Stimulated activated effector memory CD8-positive, alpha-beta T cell treated with anti-CD3 and anti-CD28 coated beads, Interleukin-12 subunit alpha, Interleukin-12 subunit beta, amount 100 ng/mL, for 72 hours (primary cell): ENCODE results near the gene MMP17.
A peak's percentile ranks its signal among the peaks of the same experiment; 100 is the strongest.

Experiments used
- ATAC-seq: fragments of 150-1000 bp; cut with Tn5 transposase; 2 replicates; pipeline ENCODE4 v1.10.0; 2021
- DNase-seq, 2 donors: peaks; one replicate each; pipeline ENCODE4 v3.0.0; 2021 to 2022; ENCODE audit warnings: low spot score in 2 of 2
- H3K27ac Mint-ChIP-seq: one replicate; pipeline ENCODE4 v1.8.0; 2022; ENCODE audit warnings: mild to moderate bottlenecking, mixed read lengths
- H3K36me3 Mint-ChIP-seq: one replicate; pipeline ENCODE4 v1.8.0; 2022; ENCODE audit warnings: mild to moderate bottlenecking, mixed read lengths
- H3K4me1 Mint-ChIP-seq: one replicate; pipeline ENCODE4 v1.8.0; 2022; ENCODE audit warnings: mixed read lengths
- H3K4me3 Mint-ChIP-seq: one replicate; pipeline ENCODE4 v1.8.0; 2022; ENCODE audit warnings: mild to moderate bottlenecking, mixed read lengths
- H3K9me3 Mint-ChIP-seq: one replicate; pipeline ENCODE4 v1.8.0; 2022; ENCODE audit warnings: mixed read lengths

MMP17 gene

GRCh38 chr12:131815131-131815530 is 13.1 kb upstream of the MMP17 start:
- DNase-seq (no peak), ATAC-seq (no peak)
- Mint-ChIP-seq H3K4me1 (no peaks in the 10 kb centered on the region), H3K9me3 (peaks cover 5% of the 10 kb centered on the region), H3K36me3 (no peaks in the 10 kb centered on the region), H3K27ac (no peak overlapping the region), H3K4me3 (no peak overlapping the region)

GRCh38 chr12:131816495-131816894 is 11.7 kb upstream of the MMP17 start:
- Mint-ChIP-seq H3K9me3 (peaks cover 5% of the 10 kb centered on the region), H3K4me1 (no peaks in the 10 kb centered on the region), H3K27ac (no peak overlapping the region), H3K4me3 (no peak overlapping the region), H3K36me3 (no peaks in the 10 kb centered on the region)
- ATAC-seq (no peak), DNase-seq (no peak)

GRCh38 chr12:131817241-131817640 is 11.0 kb upstream of the MMP17 start:
- no peaks in the 10 kb centered on the region for H3K4me1 Mint-ChIP-seq
- peaks cover 5% of the 10 kb centered on the region for H3K9me3 Mint-ChIP-seq
- no peak for ATAC-seq
- H3K27ac Mint-ChIP-seq: no peak overlapping the region
- DNase-seq: no peak
- no peaks in the 10 kb centered on the region for H3K36me3 Mint-ChIP-seq
- no peak overlapping the region for H3K4me3 Mint-ChIP-seq

GRCh38 chr12:131818821-131819585 is 9.2 kb upstream of the MMP17 start:
- no peaks in the 10 kb centered on the region for H3K36me3 Mint-ChIP-seq
- H3K4me3 Mint-ChIP-seq: no peak overlapping the region
- no peak overlapping the region for H3K27ac Mint-ChIP-seq
- no peaks in the 10 kb centered on the region for H3K9me3 Mint-ChIP-seq
- no peak for DNase-seq
- H3K4me1 Mint-ChIP-seq: no peaks in the 10 kb centered on the region
- ATAC-seq: no peak

DNA sequence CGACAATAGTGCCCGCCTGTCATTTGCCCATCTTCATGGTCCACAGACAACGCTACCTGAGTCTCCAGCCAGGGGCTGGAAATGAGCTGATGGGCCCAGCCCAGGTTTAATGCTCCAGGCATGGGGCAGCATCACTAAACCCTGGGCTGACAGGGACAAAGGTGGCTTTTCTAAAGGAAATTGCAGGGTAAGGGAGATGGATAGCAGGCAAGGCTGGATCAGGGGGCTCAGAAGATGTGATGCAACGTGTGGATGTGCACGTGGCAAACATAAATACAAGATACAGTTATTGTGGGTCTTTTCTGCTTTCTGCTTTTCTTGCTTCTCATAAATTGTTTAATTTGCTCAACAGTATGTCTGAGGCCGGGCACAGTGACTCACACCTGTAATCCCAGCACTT is 3.7 kb upstream of the MMP17 start:
- H3K36me3 Mint-ChIP-seq: no peaks in the 10 kb centered on the region
- DNase-seq (no peak), ATAC-seq (no peak)
- H3K4me1 Mint-ChIP-seq: peaks cover 5% of the 10 kb centered on the region
- no peak overlapping the region for H3K4me3 Mint-ChIP-seq
- H3K9me3 Mint-ChIP-seq: no peaks in the 10 kb centered on the region
- no peak overlapping the region for H3K27ac Mint-ChIP-seq

- no peaks in the 10 kb centered on the region for H3K9me3 Mint-ChIP-seq
- ATAC-seq (no peak), DNase-seq (no peak)
These were observed 2.9 kb upstream of the MMP17 start for GRCh38 chr12:131825146-131825892.

DNA sequence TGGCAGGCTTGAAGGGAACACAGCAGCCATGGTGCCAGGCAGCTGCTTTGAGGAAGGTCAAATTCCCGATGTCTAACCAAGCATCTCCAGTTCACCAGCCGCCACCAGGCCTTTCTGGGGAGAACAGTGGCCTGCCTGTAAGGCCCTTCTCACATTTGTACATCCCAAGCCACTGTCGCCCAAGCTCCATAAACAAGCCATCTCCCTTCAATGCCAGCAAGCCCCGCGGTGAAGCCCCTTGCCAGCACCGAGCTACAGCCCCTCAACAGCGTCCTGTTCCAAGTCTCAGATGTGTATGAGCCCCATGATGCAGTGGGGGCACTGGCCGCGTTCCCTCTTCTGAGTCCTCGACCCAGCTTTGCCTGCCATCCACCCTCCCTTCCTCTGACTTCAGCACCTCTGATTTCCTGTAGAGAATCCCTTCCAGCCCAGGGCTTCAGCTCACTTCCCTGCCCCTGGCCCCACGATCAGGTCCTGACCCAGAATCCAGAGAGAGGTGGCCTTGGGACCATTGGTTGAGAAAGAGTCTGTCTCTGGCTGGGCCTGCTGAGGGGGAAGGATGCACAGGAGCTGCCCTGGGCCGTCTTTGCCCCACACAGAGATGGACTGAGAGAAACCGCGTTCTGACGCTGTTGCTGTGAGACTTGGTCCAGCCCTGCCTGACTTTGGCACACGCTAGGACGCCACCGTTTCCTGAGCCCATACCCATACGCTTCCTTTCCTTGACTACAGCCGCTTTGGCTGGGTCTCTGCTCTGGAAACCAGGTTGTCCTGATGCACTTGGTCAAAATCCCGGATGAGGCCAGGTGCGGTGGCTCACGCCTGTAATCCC is 1.9 kb upstream of the MMP17 start:
- Mint-ChIP-seq H3K36me3 (no peaks in the 10 kb centered on the region), H3K9me3 (no peaks in the 10 kb centered on the region), H3K4me1 (peaks cover 7% of the 10 kb centered on the region)

More at GRCh38 chr12:131825146-131825892, 2.9 kb upstream of the MMP17 start:
- Mint-ChIP-seq H3K4me3 (no peak overlapping the region), H3K4me1 (peaks cover 7% of the 10 kb centered on the region), H3K36me3 (no peaks in the 10 kb centered on the region), H3K27ac (no peak overlapping the region)

DNA sequence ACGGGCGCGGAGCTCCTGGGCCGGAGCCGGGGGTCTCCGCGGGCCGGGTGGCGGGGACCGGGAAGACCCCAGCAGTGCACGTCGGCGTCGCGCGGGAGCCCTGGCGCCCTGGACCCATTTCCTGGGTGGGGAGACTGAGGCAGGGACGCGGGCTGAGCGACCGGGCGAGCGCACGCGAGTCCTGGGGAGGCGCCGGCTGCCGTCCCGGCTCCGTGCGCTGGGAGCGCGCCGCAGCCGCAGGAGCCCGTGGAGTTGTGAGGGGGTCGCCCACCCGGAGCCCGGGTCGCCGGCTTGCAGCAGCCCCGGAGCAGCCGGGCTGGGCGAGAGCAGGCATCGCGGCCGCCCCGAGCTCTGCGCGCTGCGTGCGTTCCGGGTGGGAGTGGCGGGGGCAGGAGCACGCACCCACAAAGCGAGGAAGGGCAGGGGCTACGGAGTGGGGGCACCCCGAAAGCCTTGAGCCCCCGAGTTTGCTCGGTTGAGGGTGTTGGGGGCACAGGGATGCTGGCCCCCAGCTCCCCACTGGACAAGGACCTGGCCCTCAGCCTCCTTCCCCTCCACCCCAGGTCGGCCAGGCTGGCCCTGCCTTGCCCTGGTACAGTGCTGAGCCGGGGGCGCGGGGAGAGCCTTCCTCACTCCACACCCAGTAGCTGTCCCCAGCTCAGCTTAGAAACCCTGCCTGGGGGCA is 620 bp downstream of the MMP17 start:
- no peaks in the 10 kb centered on the region for H3K36me3 Mint-ChIP-seq
- H3K9me3 Mint-ChIP-seq: no peaks in the 10 kb centered on the region
- no peak overlapping the region for H3K27ac Mint-ChIP-seq
- ATAC-seq (peak; percentile 48), DNase-seq (peak in 1 of 2 donors; percentile 62)
- H3K4me3 Mint-ChIP-seq: peak overlapping the region; percentile 66
- peaks cover 7% of the 10 kb centered on the region for H3K4me1 Mint-ChIP-seq

More for the DNA sequence above, 1.9 kb upstream of the MMP17 start:
- DNase-seq: no peak
- ATAC-seq: no peak
- Mint-ChIP-seq H3K4me3 (peak overlapping the region; percentile 29), H3K27ac (no peak overlapping the region)

DNA sequence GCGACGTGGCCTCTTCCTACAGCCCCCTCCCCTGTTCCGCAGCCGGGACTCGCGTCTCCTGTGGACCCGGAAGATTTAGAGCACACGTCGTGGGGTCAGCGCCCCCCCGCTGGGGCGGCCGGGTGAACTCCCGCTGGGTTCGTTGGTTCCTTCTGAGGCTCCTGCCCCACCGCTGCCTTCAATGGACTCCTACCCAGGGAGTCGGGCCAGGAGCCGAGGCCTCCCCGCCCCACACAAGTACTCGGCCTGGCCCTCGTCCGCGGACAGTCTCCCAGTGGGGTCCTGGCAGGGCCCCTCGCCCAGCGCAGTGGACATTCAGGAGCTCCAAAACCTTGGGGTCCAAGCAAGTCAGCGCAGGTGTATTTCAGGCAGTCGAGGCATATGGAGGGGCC is 1.2 kb downstream of the MMP17 start:
- DNase-seq (no peak), ATAC-seq (no peak)
- H3K4me1 Mint-ChIP-seq: peaks cover 7% of the 10 kb centered on the region
- no peaks in the 10 kb centered on the region for H3K36me3 Mint-ChIP-seq
- H3K9me3 Mint-ChIP-seq: no peaks in the 10 kb centered on the region
- H3K4me3 Mint-ChIP-seq: peak overlapping the region; percentile 66
- H3K27ac Mint-ChIP-seq: no peak overlapping the region

GRCh38 chr12:131829791-131830334 is 1.7 kb downstream of the MMP17 start:
- H3K27ac Mint-ChIP-seq: no peak overlapping the region
- H3K4me1 Mint-ChIP-seq: peaks cover 7% of the 10 kb centered on the region
- H3K4me3 Mint-ChIP-seq: peak overlapping the region; percentile 66
- no peaks in the 10 kb centered on the region for H3K36me3 Mint-ChIP-seq
- ATAC-seq (no peak), DNase-seq (no peak)
- no peaks in the 10 kb centered on the region for H3K9me3 Mint-ChIP-seq

GRCh38 chr12:131830335-131830913 is 2.2 kb downstream of the MMP17 start:
- Mint-ChIP-seq H3K9me3 (no peaks in the 10 kb centered on the region), H3K36me3 (no peaks in the 10 kb centered on the region), H3K4me3 (peak overlapping the region; percentile 66), H3K27ac (no peak overlapping the region), H3K4me1 (peaks cover 7% of the 10 kb centered on the region)
- DNase-seq: peak in 1 of 2 donors; percentile 68
- ATAC-seq: peak; percentile 57

- peak; percentile 36 for ATAC-seq
- DNase-seq: no peak
- H3K9me3 Mint-ChIP-seq: no peaks in the 10 kb centered on the region
- no peaks in the 10 kb centered on the region for H3K36me3 Mint-ChIP-seq
- no peak overlapping the region for H3K27ac Mint-ChIP-seq
- peak overlapping the region; percentile 62 for H3K4me3 Mint-ChIP-seq
- H3K4me1 Mint-ChIP-seq: peaks cover 7% of the 10 kb centered on the region
These were observed 2.9 kb downstream of the MMP17 start for GRCh38 chr12:131830914-131831571.

GRCh38 chr12:131831635-131832041 is 3.4 kb downstream of the MMP17 start:
- peak overlapping the region; percentile 62 for H3K4me3 Mint-ChIP-seq
- ATAC-seq: no peak
- no peak for DNase-seq

More at GRCh38 chr12:131831635-131832041, 3.4 kb downstream of the MMP17 start:
- H3K9me3 Mint-ChIP-seq: no peaks in the 10 kb centered on the region
- peaks cover 7% of the 10 kb centered on the region for H3K4me1 Mint-ChIP-seq
- H3K36me3 Mint-ChIP-seq: no peaks in the 10 kb centered on the region
- no peak overlapping the region for H3K27ac Mint-ChIP-seq
